NCI-H2196 (cell line): ENCODE measurements around the gene ZNF562.
A peak's percentile ranks its signal among the peaks of the same experiment; 100 is the strongest.

Experiments
- DNase-seq: peaks from one replicate; lab custom pipeline; 2025; ENCODE audit not compliant: unreplicated experiment; lab: John Stamatoyannopoulos, UW

ZNF562 gene

GRCh38 chr19:9645472-9645871 is 29.4 kb downstream of the ZNF562 start:
- no peak for DNase-seq

- DNase-seq: no peak
Observed at GRCh38 chr19:9644472-9644871, 30.4 kb downstream of the ZNF562 start.

GRCh38 chr19:9641810-9642209 is 33.1 kb downstream of the ZNF562 start:
- no peak for DNase-seq

GRCh38 chr19:9640956-9641355 is 33.9 kb downstream of the ZNF562 start:
- no peak for DNase-seq

- DNase-seq: no peak
Observed at GRCh38 chr19:9636018-9636417, 38.9 kb downstream of the ZNF562 start.

GRCh38 chr19:9627856-9628255 is 47.0 kb downstream of the ZNF562 start:
- DNase-seq: no peak

GRCh38 chr19:9622531-9622930 is 52.4 kb downstream of the ZNF562 start:
- DNase-seq: no peak

GRCh38 chr19:9621156-9622037 is 53.5 kb downstream of the ZNF562 start, which contains the start of gene ZNF561:
ZNF561 (minus strand) TSS chr19:9621232; CDS start chr19:9619456, 1,776 bp downstream.
- DNase-seq: peak; percentile 78

GRCh38 chr19:9620842-9621155 is 54.1 kb downstream of the ZNF562 start:
- no peak for DNase-seq

GRCh38 chr19:9615844-9616243 is 59.1 kb downstream of the ZNF562 start:
- no peak for DNase-seq

- DNase-seq: no peak
Observed at GRCh38 chr19:9610484-9611113, 64.3 kb downstream of the ZNF562 start.

- DNase-seq: no peak
Observed at GRCh38 chr19:9608912-9609311, 66.0 kb downstream of the ZNF562 start.

GRCh38 chr19:9597027-9597426 is 77.9 kb downstream of the ZNF562 start:
- no peak for DNase-seq
